ENCODE data around the gene HHIPL1.
"Not testable (repeated sequence)": the region's sequence is repeated elsewhere in the genome, so short reads cannot be mapped to it uniquely, and the experiment has no call there.

DNA sequence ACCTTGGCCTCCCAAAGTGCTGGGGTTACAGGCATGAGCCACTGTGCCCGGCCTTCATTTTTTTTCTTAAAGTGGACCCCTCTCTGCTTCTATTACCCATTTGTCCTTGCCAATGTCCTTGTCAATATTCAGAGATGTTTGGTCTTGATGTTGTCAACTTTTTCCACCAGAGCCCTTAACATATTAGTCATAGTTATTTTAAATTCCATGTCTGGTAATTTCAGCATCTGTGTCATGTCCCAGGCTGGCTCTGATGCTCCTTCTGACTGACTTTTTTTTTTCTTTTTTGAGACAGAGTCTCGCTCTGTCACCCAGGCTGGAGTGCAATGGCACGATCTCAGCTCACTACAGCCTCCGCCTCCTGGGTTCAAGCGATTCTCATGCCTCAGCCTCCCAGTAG, 2.2 kb upstream of the HHIPL1 start:
- TF ChIP-seq, protein P1, sequence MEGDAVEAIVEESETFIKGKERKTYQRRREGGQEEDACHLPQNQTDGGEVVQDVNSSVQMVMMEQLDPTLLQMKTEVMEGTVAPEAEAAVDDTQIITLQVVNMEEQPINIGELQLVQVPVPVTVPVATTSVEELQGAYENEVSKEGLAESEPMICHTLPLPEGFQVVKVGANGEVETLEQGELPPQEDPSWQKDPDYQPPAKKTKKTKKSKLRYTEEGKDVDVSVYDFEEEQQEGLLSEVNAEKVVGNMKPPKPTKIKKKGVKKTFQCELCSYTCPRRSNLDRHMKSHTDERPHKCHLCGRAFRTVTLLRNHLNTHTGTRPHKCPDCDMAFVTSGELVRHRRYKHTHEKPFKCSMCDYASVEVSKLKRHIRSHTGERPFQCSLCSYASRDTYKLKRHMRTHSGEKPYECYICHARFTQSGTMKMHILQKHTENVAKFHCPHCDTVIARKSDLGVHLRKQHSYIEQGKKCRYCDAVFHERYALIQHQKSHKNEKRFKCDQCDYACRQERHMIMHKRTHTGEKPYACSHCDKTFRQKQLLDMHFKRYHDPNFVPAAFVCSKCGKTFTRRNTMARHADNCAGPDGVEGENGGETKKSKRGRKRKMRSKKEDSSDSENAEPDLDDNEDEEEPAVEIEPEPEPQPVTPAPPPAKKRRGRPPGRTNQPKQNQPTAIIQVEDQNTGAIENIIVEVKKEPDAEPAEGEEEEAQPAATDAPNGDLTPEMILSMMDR (IDR thresholded peaks at IDR 0.05; ENCODE audit: low read depth, low read length), result not testable (repeated sequence)
- not testable (repeated sequence) for TF ChIP-seq EZH2phosphoT487 (IDR thresholded peaks at IDR 0.05; ENCODE audit: low read depth)

All from OCI-LY3 (cell line).